Cardiac septum (tissue), 1 donor: ENCODE measurements around the gene FGF22. TPM values are rescaled to one million over a fixed set of nuclear protein-coding genes. Genes with fewer than 3 reads are reported as not detected.

ENCODE experiments used
- DNase-seq: peaks from one replicate; pipeline ENCODE4 v3.0.0-alpha.2; 2020; ENCODE audit warnings: low spot score
- intact Hi-C: fragments of 100-400 bp; cut with DNase I; formaldehyde crosslinking; loops from one replicate; pipeline ENCODE4 v1.14.0; 2022
- total RNA-seq: library from RNA; stranded (reverse); fragmentation: NEBNext Ultra II Directional; extraction: Animal tissue kit (Norgen Biotek cat#: 25700); gene quantifications from one replicate; pipeline ENCODE4 v1.2.1, GENCODE V29; 2021
- donor health status: DM: no; HTN: no; CAD: no.

The FGF22 gene
- total RNA-seq, 1 donor from 2014 or later: not detected

GRCh38 chr19:687569-688166 lies 48.0 kb downstream of the FGF22 start:
- DNase-seq: no peak
- intact Hi-C loops: no loop called here

- no peak for DNase-seq
- intact Hi-C loops: no loop called here
Observed at GRCh38 chr19:688214-688613, 48.5 kb downstream of the FGF22 start.

DNA sequence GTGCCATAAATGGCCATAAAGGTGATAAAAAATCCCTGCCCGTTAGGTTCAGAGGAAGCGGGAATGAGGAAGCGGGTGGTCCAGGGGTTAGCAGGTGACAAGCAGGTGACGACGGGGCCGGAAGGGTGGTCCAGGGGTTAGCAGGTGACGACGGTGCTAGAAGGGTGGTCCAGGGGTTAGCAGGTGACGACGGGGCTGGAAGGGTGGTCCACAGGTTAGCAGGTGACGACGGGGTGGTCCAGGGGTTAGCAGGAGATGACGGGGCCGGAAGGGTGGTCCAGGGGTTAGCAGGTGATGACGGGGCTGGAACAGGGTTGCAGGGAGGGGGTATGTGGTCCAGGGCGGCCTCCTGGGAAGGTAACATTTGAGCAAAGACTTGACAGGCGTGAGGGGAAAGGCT lies 49.3 kb downstream of the FGF22 start:
- DNase-seq: no peak
- intact Hi-C loops: no loop called here

DNA sequence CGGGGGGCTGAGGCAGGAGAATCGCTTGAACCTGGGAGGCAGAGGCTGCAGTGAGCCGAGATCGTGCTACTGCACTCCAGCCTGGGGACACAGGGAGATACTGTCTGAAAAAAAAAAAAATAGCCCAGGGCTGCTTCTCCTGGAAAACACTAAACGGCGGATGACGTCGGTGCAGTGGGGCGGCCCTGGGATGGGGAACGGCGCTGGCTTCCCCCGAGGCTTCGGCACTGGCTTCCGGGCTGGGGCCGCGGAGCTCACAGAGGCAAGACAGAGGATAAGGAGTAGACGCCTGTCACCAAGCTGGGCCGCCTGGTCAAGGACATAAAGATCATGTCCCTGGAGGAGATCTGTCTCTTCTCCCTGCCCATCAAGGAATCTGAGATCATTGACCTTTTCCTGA lies 50.5 kb downstream of the FGF22 start:
- no peak for DNase-seq
- intact Hi-C loops: no loop called here

Other genes with a start within 250 kb of the FGF22 start
- gene C2CD4C, start 230.7 kb upstream of the FGF22 start, total RNA-seq: 2.7 TPM
- 16.8 TPM for gene SHC2, start 178.8 kb upstream of the FGF22 start, total RNA-seq
- 0.40 TPM for gene MADCAM1, start 143.4 kb upstream of the FGF22 start, total RNA-seq
- gene TPGS1, start 132.4 kb upstream of the FGF22 start, total RNA-seq: 11.2 TPM
- 78.2 TPM for gene CDC34, start 108.1 kb upstream of the FGF22 start, total RNA-seq
- gene GZMM, start 95.8 kb upstream of the FGF22 start, total RNA-seq: 0.43 TPM
- 1,183 TPM for gene BSG, start 67.3 kb upstream of the FGF22 start, total RNA-seq
- 12.0 TPM for gene HCN2, start 50.0 kb upstream of the FGF22 start, total RNA-seq
- 37.3 TPM for gene POLRMT, start 6.3 kb upstream of the FGF22 start, total RNA-seq
- 31.4 TPM for gene RNF126, start 23.3 kb downstream of the FGF22 start, total RNA-seq
- gene FSTL3, start 36.5 kb downstream of the FGF22 start, total RNA-seq: 136 TPM
- not detected for gene PRSS57, start 55.6 kb downstream of the FGF22 start, total RNA-seq
- 18.9 TPM for gene PALM, start 69.1 kb downstream of the FGF22 start, total RNA-seq
- gene MISP, start 111.2 kb downstream of the FGF22 start, total RNA-seq: not detected
- gene PTBP1, start 157.6 kb downstream of the FGF22 start, total RNA-seq: 76.9 TPM
- gene PLPPR3, start 182.1 kb downstream of the FGF22 start, total RNA-seq: not detected
- gene AZU1, start 188.0 kb downstream of the FGF22 start, total RNA-seq: 1.1 TPM
- 0.62 TPM for gene PRTN3, start 201.1 kb downstream of the FGF22 start, total RNA-seq
- 0.54 TPM for gene ELANE, start 212.4 kb downstream of the FGF22 start, total RNA-seq
- 31.0 TPM for gene CFD, start 219.8 kb downstream of the FGF22 start, total RNA-seq